K562 (cell line): ENCODE data around the gene ABCA7. TPM values are rescaled to one million over a fixed set of nuclear protein-coding genes. Genes with fewer than 3 reads are reported as not detected.

Experiments
- KLF13 ChIP-seq: fragments of 450-650 bp; IDR thresholded peaks from 2 replicates; pipeline ENCODE4 v1.6.1; 2016; ENCODE audit warnings: missing genetic modification characterization, low read depth, mild to moderate bottlenecking, missing compliant biosample characterization, moderate library complexity, borderline replicate concordance
- NR2F6 ChIP-seq: fragments of 450-650 bp; formaldehyde crosslinking; IDR thresholded peaks from 2 replicates; pipeline ENCODE4 v1.4.0; 2020; ENCODE audit warnings: mild to moderate bottlenecking
- RBFOX2 ChIP-seq: fragments of 200-400 bp; formaldehyde crosslinking; IDR thresholded peaks from 2 replicates; pipeline ENCODE4 v1.6.1; 2017; ENCODE audit warnings: low read depth, mild to moderate bottlenecking, low read length, moderate library complexity
- ZNF3 ChIP-seq: fragments of 250-450 bp; sonication (Bioruptor Pico); IDR thresholded peaks from 2 replicates; pipeline ENCODE4 v1.5.0; 2021; ENCODE audit warnings: mild to moderate bottlenecking, moderate library complexity
- polyA plus RNA-seq, 8 experiments: library from polyadenylated mRNA; depleted of rRNA in 4 of 8; stranded (reverse) in 5 of 8; unstranded in 3 of 8; fragments of >200 nt; fragmentation: Nextera tagmentation in 2 of 8; fragmentation: Illumina TruSeq in 1 of 8; extraction: Ambion mirVana in 2 of 8; extraction: Trizol in 1 of 8; gene quantifications; 2 replicates each; pipeline versions ENCODE4 v1.2.1 to v1.2.3, GENCODE V29; 2011 to 2014; ENCODE audit warnings: inconsistent platforms in 1 of 8, missing spikeins in 1 of 8
- total RNA-seq, 7 experiments: library from RNA; depleted of rRNA in 6 of 7; stranded (reverse); fragments of >200 nt in 6 of 7; fragmentation: Illumina TruSeq in 2 of 7; extraction: Trizol in 2 of 7; gene quantifications; 2 replicates each; pipeline versions ENCODE4 v1.2.1 to v1.2.3, GENCODE V29; 2011 to 2021; ENCODE audit warnings: low replicate concordance in 1 of 7
- TF ChIP-seq, protein P1 (sequence below): fragments of 450-650 bp; IDR thresholded peaks from 2 replicates; pipeline ENCODE4 v1.6.1; 2016; ENCODE audit warnings: borderline replicate concordance
- TF ChIP-seq, protein P2 (sequence below): sonication (generic); formaldehyde crosslinking; IDR thresholded peaks from 2 replicates; pipeline ENCODE4 v1.9.0; 2022; ENCODE audit warnings: mild to moderate bottlenecking, missing genetic modification reagents

The ABCA7 gene
- total and polyA plus RNA-seq, 9 of the 15 experiments (the other 6 are each of a cell fraction or from before 2014, with no cell fraction given) = 2.3 to 96.1 (median 31.2) TPM

DNA sequence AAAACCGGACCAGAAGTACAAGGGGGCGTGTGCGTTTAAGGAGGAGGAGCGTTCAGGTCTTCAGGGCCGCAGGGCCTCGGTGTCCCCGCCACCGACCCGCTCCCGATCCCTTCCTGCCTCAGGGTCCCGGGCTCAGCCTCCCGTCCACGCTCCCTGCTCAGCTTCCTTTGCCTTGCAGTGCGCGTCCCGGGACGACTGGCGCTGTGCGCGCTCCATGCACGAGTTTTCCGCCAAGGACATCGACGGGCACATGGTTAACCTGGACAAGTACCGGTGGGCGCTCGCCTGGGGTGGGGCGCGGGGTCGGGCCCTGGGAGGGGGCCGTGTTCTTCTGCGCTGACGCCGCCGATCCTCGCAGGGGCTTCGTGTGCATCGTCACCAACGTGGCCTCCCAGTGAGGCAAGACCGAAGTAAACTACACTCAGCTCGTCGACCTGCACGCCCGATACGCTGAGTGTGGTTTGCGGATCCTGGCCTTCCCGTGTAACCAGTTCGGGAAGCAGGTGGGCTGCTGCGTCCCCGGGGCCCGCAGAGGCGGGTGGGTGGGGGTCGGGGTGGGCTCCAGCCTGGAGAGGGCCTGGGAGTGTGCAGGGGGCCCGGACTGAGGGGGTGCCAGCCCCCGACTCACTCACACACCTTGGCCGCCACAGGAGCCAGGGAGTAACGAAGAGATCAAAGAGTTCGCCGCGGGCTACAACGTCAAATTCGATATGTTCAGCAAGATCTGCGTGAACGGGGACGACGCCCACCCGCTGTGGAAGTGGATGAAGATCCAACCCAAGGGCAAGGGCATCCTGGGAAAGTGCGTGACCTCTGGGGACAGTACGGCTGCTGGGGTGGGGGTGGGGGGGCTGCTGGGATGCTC, 65.3 kb downstream of the ABCA7 start (continued):
- TF ChIP-seq, protein P1, sequence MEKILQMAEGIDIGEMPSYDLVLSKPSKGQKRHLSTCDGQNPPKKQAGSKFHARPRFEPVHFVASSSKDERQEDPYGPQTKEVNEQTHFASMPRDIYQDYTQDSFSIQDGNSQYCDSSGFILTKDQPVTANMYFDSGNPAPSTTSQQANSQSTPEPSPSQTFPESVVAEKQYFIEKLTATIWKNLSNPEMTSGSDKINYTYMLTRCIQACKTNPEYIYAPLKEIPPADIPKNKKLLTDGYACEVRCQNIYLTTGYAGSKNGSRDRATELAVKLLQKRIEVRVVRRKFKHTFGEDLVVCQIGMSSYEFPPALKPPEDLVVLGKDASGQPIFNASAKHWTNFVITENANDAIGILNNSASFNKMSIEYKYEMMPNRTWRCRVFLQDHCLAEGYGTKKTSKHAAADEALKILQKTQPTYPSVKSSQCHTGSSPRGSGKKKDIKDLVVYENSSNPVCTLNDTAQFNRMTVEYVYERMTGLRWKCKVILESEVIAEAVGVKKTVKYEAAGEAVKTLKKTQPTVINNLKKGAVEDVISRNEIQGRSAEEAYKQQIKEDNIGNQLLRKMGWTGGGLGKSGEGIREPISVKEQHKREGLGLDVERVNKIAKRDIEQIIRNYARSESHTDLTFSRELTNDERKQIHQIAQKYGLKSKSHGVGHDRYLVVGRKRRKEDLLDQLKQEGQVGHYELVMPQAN = 0 out of 2 replicates have a peak, but pooled peaks have one; percentile 21
- TF ChIP-seq, protein P2, sequence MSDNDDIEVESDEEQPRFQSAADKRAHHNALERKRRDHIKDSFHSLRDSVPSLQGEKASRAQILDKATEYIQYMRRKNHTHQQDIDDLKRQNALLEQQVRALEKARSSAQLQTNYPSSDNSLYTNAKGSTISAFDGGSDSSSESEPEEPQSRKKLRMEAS (CRISPR knock-in tag) = peak; percentile 76
- TF ChIP-seq NR2F6 (CRISPR knock-in tag) (no peak), RBFOX2 (peak; percentile 0; the same call in 1 of the 2 replicates), KLF13 (tag) (peak; percentile 57; the same call in 1 of the 2 replicates), ZNF3 (no peak)
